ENCODE measurements around the gene RCCD1. TPM values are rescaled to one million over a fixed set of nuclear protein-coding genes. Genes with fewer than 3 reads are reported as not detected.

Gene RCCD1
- total and polyA plus RNA-seq, 2 donors (not counting 3 experiments of a cell fraction or from before 2014, with no cell fraction given) = 8.8 to 15.3 TPM

GRCh38 chr15:90970274-90970673 is 15.6 kb downstream of the RCCD1 start:
- H3K9ac ChIP-seq (replicated peaks; ENCODE audit: extremely low read depth, insufficient read depth, low read length) = no peak overlapping the region
- no peak overlapping the region for H3K27ac ChIP-seq (ENCODE audit: insufficient read depth, low read depth, low read length)
- no peak overlapping the region for H3K4me3 ChIP-seq (replicated peaks in 1 of 3; ENCODE audit: insufficient read depth in 1 of 3, low read depth in 1 of 3, low read length in 3 of 3)
- dilution Hi-C loops (cut with MboI; ENCODE audit: extremely low pct_ligation_motif_present, low sequenced_read_pairs) (no loop called here), intact Hi-C loops (cut with micrococcal nuclease) (no loop called here)
- no peaks in the 10 kb centered on the region for H3K79me2 ChIP-seq (ENCODE audit: control insufficient read depth, insufficient read depth, low read length)
- H3K9me1 ChIP-seq (replicated peaks; ENCODE audit: control insufficient read depth, extremely low read depth, insufficient read depth, low read length) = no peaks in the 10 kb centered on the region
- BruUV-seq (replicated peaks) = no TSS peak
- H3K4me1 ChIP-seq (ENCODE audit: control insufficient read depth, extremely low read depth, insufficient read depth, low read length) = no peaks in the 10 kb centered on the region
- no peaks in the 10 kb centered on the region for H4K20me1 ChIP-seq (replicated peaks; ENCODE audit: control insufficient read depth, extremely low read depth, insufficient read depth, low read length)
- ChIA-PET POLR2A (no interaction called here), CTCF (interaction anchor here (4.0 kb wide), 1 partner anchor 13 kb away, joined by 28 read pairs; no protein-coding TSS in a partner anchor)
- no peak overlapping the region for H2AFZ ChIP-seq (ENCODE audit: low read depth, low read length)
- H3K4me2 ChIP-seq (ENCODE audit: insufficient read depth, low read length) = no peak overlapping the region
- H3K27me3 ChIP-seq (ENCODE audit: control insufficient read depth in 2 of 2, insufficient read depth in 2 of 2, low read length in 2 of 2) = no peaks in the 10 kb centered on the region
- peaks cover 6 to 34% of the 10 kb centered on the region in 2 experiments for H3K36me3 ChIP-seq (ENCODE audit: control insufficient read depth in 2 of 2, extremely low read depth in 1 of 2, insufficient read depth in 2 of 2, low read length in 2 of 2)
- no peak for FAIRE-seq
- H3K9me3 ChIP-seq (replicated peaks; ENCODE audit: control insufficient read depth, insufficient read depth, low read length) = no peaks in the 10 kb centered on the region
- DNase-seq (ENCODE audit: low read depth, low spot score) = no peak
- no peak for TF ChIP-seq JUN (IDR thresholded peaks at IDR 0.05; ENCODE audit: borderline replicate concordance, insufficient read depth, insufficient read length, low read depth)
- TF ChIP-seq CTCF (IDR thresholded peaks at IDR 0.05; ENCODE audit: extremely low read depth in 1 of 2, insufficient read depth in 1 of 2, low read depth in 1 of 2, low read length in 2 of 2) = no peak
- no peak for TF ChIP-seq FOS (IDR thresholded peaks at IDR 0.05; ENCODE audit: borderline replicate concordance, insufficient read depth, low read length)
- no peak for TF ChIP-seq EZH2 (IDR thresholded peaks at IDR 0.05; ENCODE audit: borderline replicate concordance, low read depth, low read length, severe bottlenecking)
- no peak for TF ChIP-seq MAX (IDR thresholded peaks at IDR 0.05; ENCODE audit: insufficient read depth, insufficient read length)
- no peak for TF ChIP-seq MYC (IDR thresholded peaks at IDR 0.05; ENCODE audit: low read depth, low read length)
- TF ChIP-seq POLR2A (IDR thresholded peaks at IDR 0.05; ENCODE audit: low read depth, low read length) = no peak
- no peak for TF ChIP-seq POLR2AphosphoS5 (IDR thresholded peaks at IDR 0.05; ENCODE audit: insufficient read depth, low read depth, low read length)
- no peak for TF ChIP-seq GATA2 (IDR thresholded peaks at IDR 0.05; ENCODE audit: insufficient read depth, insufficient read length, low read depth, low read length)
